CD4-positive, alpha-beta T cell treated with Interleukin-15 for 1 hour (primary cell): ENCODE results near the gene ACAT2.
A peak's percentile ranks its signal among the peaks of the same experiment; 100 is the strongest.
"Not testable (repeated sequence)": the region's sequence is repeated elsewhere in the genome, so short reads cannot be mapped to it uniquely, and the experiment has no call there.

Source experiments
- DNase-seq: peaks from one replicate; pipeline ENCODE4 v3.0.0-alpha.2; 2020

ACAT2 gene

DNA sequence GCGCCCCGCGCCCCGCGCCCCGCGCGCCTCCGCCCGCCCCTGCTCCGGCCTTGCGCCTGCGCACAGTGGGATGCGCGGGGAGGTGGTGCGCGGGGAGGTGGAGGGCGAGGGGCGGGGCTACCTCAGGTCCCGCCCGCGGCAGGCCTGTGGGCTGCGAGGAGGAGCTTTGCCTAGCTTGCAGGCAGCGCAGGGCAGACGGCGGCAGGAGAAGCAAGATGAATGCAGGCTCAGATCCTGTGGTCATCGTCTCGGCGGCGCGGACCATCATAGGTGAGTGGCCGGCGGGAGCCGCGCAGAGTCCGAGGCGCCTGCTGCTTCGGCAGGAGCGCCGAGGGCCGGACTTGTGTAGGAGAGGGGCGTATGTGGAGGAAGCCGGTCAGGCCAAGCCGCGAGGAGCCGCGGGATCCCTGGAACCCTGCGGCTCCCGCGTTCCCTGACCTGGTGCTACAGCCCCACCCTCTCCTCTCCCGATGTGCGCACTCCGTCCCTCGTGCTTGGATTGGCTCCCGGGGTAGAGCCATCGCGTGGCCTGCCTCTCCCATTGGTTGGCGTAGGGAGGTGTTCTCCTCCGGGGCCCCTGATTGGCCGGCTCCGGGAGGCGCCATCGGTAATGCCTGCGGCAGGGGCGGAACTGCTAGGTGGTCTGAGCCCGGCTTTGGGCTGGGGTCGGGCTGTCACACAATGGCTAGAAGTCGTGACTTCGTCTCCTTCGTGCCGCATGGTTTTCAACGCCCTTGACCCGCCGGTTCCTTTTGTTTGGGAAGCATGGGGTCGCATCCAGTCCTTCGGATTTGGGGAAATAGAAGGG lies at the start of gene ACAT2:
TSS of gene ACAT2 (plus strand) at position 173 of the 808 bp plus-strand sequence. CDS start at position 216, 43 bp downstream.
- peak; percentile 94 for DNase-seq

DNA sequence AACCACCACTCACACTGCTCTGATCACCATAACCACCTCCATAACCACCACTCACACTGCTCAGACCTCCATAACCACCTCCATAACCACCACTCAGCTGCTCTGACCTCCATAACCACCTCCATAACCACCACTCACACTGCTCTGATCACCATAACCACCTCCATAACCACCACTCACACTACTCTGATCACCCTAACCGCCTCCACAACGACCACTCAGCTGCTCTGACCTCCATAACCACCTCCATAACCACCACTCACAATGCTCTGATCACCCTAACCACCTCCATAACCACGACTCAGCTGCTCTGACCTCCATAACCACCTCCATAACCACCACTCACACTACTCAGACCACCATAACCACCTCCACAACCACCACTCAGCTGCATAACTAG lies 49.5 kb upstream of the ACAT2 start:
- not testable (repeated sequence) for DNase-seq

- no peak for DNase-seq
Measured at GRCh38 chr6:159713984-159714383, 47.9 kb upstream of the ACAT2 start.

- DNase-seq, result no peak
Measured at GRCh38 chr6:159714404-159714803, 47.4 kb upstream of the ACAT2 start.

- no peak for DNase-seq
Measured at GRCh38 chr6:159715166-159715565, 46.7 kb upstream of the ACAT2 start.

DNA sequence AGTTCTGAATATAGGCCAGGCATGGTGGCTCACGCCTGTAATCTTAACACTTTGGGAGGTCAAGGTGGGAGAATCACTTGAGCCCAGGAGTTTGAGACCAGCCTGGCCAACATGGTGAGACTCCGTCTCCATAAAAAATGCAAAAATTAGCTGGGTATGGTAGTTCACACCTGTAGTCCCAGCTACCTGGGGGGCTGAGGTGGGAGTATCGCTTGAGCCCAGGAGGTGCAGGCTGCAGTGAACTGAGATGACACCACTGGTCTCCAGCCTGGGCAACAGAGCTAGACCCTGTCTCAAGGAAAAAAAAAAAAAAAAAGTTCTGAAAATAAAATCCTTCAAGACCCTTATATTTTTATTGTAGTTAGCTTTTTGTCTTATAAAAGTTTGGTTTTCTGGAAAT lies 46.2 kb upstream of the ACAT2 start:
- DNase-seq, result no peak

- DNase-seq, result peak; percentile 39
Measured at GRCh38 chr6:159716247-159717096, 45.4 kb upstream of the ACAT2 start.

- no peak for DNase-seq
Measured at GRCh38 chr6:159718634-159719033, 43.2 kb upstream of the ACAT2 start.

- no peak for DNase-seq
Measured at GRCh38 chr6:159719287-159719686, 42.6 kb upstream of the ACAT2 start.

DNA sequence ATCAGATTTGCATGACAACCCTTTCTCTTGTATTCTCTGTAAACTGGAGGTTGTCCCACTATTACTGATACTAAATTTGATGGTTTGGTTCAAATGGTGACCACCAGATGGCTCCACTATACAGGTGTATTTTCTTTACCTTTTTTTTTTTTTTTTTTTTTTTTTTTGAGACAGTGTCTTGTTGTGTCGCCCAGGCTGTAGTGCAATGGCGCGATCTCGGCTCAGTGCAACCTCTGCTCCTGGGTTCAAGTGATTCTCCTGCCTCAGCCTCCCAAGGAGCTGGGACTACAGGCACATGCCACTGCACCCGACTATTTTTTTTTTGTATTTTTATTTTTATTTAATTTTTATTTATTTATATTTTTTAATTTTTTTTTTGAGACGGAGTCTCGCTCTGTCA lies 41.1 kb upstream of the ACAT2 start:
- DNase-seq, result peak; percentile 26

DNA sequence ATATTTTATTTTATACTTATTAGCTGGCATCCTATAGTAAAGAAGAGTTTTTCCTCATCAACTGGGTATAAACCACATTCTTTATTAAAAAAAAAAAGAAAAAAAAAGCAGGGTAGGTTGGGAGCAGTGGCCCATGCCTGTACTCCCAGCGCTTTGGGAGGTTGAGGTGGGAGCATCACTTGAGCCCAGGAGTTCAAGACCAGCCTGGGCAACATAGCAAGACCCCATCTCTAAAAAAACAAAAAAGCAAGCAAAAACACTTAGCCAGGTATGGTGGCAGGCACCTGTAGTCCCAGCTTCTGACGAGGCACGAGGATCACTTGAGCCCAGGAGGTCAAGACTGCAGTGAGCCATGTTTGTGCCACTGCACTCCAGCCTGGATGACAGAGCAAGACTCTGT lies 39.9 kb upstream of the ACAT2 start:
- DNase-seq, result not testable (repeated sequence)

DNA sequence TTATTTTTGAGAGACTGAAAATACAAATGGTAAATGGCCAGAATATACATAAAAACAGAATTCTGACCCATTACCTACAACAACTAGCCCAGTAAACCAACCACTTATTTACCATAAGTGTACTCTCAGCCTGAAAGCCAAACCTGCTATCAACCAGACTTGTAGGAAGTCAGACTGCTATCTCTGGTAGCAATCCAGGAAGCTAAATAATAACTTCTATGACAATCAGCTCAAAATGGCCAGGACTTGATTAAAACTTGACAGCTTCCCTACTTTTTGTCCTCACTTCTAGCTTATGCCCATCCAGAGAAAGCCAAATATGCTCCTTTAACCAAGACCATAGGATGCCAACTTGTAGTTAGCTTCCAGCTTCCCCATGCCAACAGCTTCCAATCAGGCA lies 39.2 kb upstream of the ACAT2 start:
- no peak for DNase-seq

DNA sequence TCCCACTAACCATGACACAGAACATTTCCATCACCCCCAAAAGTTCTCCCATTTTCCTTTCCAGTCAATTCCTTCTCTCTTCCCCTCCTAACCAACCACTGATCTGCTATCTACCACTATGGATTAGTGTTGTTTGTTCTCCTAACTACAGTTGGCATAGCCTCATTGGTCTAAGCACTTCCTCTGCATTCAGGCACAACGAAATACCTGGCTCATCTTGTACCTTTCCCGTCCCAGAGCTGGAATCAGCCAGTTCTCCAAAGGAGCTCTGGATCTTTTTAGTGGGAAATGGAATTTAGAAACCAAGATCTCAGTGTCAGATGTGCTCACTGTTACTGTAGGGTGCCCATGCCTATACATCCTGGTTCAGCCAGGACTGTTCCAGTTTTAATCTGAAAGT lies 38.6 kb upstream of the ACAT2 start:
- DNase-seq, result no peak

DNA sequence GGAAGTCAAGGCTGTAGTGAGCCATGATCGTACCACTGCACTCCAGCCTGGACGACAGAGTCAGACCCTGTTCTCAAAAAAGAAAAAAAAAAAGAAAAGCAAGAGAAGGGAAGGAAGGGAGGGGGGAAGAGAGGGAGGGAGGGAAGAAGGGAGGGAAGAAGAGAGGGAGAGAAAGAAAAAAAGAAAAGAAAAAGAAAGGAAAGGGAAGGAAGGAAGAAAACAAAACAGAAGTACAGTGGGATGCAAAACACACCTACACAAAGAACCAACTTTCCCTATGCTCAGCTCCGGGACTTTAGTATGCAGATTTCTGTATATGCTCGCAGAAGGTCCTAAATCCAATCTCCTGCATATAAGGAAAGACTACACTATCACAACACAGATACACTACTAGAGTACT lies 37.1 kb upstream of the ACAT2 start:
- no peak for DNase-seq

DNA sequence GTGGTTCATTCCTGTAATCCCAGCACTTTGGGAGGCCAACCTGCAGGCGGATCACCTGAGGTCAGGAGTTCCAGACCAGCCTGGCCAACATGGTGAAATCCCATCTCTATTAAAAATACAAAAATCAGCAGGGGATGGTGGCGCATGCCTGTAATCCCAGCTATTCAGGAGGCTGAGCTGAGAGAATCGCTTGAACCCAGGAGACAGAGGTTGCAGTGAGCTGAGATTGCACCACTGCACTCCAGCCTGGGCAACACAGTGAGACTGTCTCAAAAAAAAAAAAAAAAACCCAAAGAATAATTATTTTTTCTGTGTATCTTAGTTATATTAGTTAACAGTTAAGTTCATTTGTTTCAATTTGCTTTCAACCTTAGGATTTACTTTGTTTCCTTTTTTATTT lies 36.6 kb upstream of the ACAT2 start:
- DNase-seq, result not testable (repeated sequence)

- no peak for DNase-seq
Measured at GRCh38 chr6:159726255-159726917, 35.5 kb upstream of the ACAT2 start.

DNA sequence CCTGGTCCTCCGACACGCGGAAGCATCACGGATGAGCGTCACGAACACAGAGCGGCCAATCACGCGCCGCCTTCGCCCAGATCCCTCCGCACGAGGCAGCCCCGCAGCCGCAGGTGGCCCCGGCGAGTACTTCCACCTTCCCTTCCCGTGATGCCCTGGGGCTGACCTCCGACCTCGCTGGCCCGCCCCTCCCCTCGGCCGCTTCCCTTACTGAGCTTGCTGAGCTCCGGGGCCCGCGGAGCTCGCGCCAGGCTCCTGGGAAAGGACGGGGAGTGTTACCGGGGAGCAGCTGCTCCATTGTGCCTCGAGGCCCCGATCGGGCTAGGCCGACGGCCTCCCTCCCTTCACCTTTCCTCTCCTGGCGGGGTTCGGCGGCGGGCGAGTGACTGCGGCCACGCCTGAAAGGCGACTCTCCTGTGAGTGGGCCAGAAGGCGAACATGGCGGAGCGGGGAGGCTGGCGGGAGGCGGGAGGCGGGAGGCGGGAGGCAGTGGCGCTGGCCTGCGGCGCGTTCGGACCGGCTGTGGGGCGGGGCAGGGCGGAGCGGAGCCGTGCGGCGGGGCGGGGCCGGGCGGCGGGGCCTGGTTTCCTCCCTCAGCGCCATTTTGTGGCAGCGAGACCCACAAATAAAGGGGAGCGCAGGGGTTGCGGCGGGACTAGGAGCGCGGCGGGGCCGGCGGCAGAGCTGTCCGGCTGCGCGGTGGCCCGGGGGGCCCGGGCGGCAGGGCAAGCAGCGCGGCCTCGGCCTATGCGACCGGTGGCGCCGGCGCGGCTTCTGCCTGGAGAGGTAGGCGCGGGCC lies 34.7 kb upstream of the ACAT2 start, which contains the start of gene WTAP:
TSS of gene WTAP (plus strand) at position 589 of the 799 bp plus-strand sequence. CDS start 8,760 bp downstream, outside the sequence.
- DNase-seq, result peak; percentile 97

DNA sequence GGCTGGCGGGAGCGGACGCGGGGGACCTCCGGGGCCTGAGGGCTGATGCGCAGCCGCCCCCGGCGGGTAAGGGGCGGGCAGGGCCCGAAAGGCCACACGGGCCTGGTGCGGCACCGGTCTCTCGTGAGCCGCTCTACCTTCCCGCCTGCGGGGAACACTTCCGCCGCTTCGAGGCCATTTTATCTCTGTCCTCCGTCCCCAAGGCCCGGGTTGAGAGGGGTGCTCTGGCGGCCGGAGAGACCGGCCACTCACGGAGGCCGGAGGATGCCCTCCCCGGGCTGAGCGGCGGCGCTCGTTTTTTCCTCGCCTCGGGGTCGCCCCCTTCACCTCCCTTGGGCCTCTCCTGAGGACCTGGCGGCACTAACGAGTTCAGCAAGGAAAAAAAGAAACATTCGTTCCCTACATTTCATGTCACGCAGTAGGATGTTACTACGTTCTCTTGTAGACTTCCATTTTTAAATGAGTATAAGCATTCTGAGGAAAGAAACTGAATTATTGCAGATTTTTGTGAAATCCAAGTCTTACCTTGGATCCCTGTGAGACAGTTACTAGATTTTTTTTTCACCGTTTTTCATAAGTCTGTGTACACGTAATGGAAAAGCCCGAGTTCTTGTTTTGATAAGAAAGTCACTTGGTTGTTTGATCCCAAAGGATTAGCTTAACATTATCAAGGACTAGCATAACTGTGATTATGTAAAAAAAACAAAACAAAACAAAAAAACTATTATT lies 34.0 kb upstream of the ACAT2 start:
- DNase-seq, result no peak

- no peak for DNase-seq
Measured at GRCh38 chr6:159728531-159728964, 33.3 kb upstream of the ACAT2 start.

- no peak for DNase-seq
Measured at GRCh38 chr6:159729598-159730331, 32.1 kb upstream of the ACAT2 start.

GRCh38 chr6:159730332-159730676 lies 31.5 kb upstream of the ACAT2 start:
- DNase-seq, result no peak
